ENCODE measurements around the gene PDLIM4. TPM values are rescaled to one million over a fixed set of nuclear protein-coding genes. Genes with fewer than 3 reads are reported as not detected.

Gene PDLIM4
- total RNA-seq, 6 experiments from 2014 or later = 0.24 to 0.95 (median 0.40) TPM; not detected in 2

DNA sequence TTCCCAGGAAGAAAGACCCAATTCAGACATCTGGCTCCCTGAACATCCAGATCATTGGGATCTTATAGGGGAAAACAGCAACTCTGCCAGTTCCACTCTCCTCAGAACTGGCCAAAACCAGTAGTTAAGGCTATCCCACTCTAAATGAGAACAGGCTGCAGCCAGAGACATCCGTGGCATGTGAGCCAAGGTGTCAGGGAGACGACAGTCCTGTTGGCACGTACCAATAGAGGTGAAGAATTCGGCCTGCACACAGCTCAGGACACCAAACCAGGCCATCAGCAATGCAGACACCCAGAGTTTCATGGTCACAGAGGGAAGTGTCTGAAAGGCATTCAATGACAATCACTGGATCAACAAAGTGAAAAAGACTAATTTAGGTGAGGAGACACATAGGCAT, 39.2 kb upstream of the PDLIM4 start:
- WGBS (ENCODE audit: insufficient coverage, low coverage, low lambda C conversion rate, missing lambda C conversion rate) = 81% methylated on average over 2 of the region's 4 CpGs
- TF ChIP-seq, protein P1, sequence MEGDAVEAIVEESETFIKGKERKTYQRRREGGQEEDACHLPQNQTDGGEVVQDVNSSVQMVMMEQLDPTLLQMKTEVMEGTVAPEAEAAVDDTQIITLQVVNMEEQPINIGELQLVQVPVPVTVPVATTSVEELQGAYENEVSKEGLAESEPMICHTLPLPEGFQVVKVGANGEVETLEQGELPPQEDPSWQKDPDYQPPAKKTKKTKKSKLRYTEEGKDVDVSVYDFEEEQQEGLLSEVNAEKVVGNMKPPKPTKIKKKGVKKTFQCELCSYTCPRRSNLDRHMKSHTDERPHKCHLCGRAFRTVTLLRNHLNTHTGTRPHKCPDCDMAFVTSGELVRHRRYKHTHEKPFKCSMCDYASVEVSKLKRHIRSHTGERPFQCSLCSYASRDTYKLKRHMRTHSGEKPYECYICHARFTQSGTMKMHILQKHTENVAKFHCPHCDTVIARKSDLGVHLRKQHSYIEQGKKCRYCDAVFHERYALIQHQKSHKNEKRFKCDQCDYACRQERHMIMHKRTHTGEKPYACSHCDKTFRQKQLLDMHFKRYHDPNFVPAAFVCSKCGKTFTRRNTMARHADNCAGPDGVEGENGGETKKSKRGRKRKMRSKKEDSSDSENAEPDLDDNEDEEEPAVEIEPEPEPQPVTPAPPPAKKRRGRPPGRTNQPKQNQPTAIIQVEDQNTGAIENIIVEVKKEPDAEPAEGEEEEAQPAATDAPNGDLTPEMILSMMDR (IDR thresholded peaks at IDR 0.05) = no peak
- no peak for TF ChIP-seq POLR2A (IDR thresholded peaks at IDR 0.05)
- intact Hi-C loops (cut with DNase I) = no loop called here
- no peak overlapping the region for H3K4me3 ChIP-seq
- H3K27ac ChIP-seq = no peak overlapping the region
- H3K36me3 ChIP-seq = peaks cover 0 to 9% (median 0%) of the 10 kb centered on the region in 4 donors
- no peaks in the 10 kb centered on the region for H3K9me3 ChIP-seq
- H3K4me1 ChIP-seq = no peaks in the 10 kb centered on the region
- ATAC-seq = no peak
- DNase-seq = no peak
- H3K27me3 ChIP-seq = no peaks in the 10 kb centered on the region

DNA sequence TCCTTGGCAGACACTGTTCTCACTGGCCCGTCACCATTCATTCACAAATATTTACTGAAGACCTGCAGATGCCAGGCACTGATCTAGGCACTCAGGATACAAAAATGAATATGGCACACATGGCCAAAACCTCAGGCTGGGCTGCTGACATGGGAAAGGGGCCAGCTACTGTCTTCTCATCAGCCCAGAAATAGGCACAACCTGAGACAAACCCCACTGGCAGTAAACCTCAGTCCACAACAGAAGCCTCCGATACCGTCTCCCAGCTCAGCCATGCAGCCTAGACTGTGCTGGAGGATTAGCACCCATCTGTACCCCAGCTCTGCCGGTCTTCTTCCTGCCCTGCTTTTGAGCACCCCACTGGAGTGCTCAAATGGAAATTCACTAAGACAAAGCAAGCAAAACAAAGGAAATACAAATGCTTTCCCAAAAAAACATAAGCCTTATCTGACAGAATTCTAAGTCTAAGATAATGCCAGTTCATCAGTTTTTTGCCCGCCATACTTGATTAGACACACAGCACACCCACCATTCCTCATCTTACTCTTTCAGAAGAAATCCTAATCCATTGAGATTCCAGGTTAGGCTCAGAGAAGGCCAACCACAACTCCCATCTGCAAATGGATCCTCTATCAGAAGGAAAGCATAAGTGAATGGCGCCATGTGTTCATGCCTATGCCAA, 38.1 kb upstream of the PDLIM4 start:
- no peaks in the 10 kb centered on the region for H3K27me3 ChIP-seq
- intact Hi-C loops (cut with DNase I) = no loop called here
- H3K36me3 ChIP-seq = peaks cover 0 to 2% (median 0%) of the 10 kb centered on the region in 4 donors
- no peaks in the 10 kb centered on the region for H3K4me1 ChIP-seq
- TF ChIP-seq, protein P1 (IDR thresholded peaks at IDR 0.05) = no peak
- no peak for TF ChIP-seq POLR2A (IDR thresholded peaks at IDR 0.05)
- 81% methylated on average over 6 of the region's 6 CpGs for WGBS (ENCODE audit: insufficient coverage, low coverage, low lambda C conversion rate, missing lambda C conversion rate)
- H3K4me3 ChIP-seq = no peak overlapping the region
- no peaks in the 10 kb centered on the region for H3K9me3 ChIP-seq
- DNase-seq (no peak), ATAC-seq (no peak)
- H3K27ac ChIP-seq = no peak overlapping the region

DNA sequence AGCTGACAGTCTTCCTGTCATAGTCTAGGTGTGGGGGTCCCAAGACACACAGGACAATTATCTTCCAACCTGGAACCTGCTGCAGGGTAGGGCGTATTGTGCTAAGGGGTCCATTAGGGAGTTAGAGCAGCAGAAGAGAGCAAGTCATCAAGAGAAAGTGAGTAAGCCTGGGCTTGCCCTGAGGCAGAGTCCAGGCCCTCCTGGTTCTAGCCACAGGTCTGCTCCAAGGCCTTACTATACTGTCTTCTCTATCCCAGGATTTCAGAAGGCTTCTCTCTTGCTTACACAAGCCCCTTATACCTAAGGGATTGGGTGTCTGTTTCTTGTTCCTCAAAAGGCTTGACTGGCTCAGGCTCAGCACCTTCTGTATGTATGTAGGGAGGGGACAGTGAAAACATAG, 37.5 kb upstream of the PDLIM4 start:
- 100% methylated on average over 1 of the region's 1 CpG for WGBS (ENCODE audit: insufficient coverage, low coverage, low lambda C conversion rate, missing lambda C conversion rate)
- no peak overlapping the region for H3K4me3 ChIP-seq
- no peaks in the 10 kb centered on the region for H3K4me1 ChIP-seq
- intact Hi-C loops (cut with DNase I) = no loop called here
- no peaks in the 10 kb centered on the region for H3K27me3 ChIP-seq
- no peak overlapping the region for H3K27ac ChIP-seq
- H3K9me3 ChIP-seq = no peaks in the 10 kb centered on the region
- ATAC-seq (no peak), DNase-seq (no peak)
- H3K36me3 ChIP-seq = peaks cover 0 to 2% (median 0%) of the 10 kb centered on the region in 4 donors
- TF ChIP-seq, protein P1 (IDR thresholded peaks at IDR 0.05) = no peak
- TF ChIP-seq POLR2A (IDR thresholded peaks at IDR 0.05) = no peak

DNA sequence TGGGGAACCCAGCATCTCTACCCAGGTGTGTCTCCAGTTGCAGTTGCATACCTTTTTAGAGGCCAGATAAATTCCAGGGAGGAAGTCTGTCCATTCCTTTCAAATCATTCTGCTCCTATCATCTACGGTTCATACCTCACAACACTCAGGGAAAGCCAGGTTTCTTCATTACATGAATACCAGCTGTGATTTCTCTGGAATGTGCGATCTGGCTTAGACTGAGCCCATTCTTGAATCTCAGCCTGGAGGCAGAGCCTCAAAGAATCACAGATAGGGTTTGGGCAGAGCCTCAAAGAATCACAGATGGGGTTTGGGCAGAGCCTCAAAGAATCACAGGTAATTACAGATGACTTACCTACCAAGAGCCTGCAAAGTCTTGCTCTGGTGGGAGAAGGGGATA, 37.0 kb upstream of the PDLIM4 start:
- DNase-seq = no peak
- peaks cover 0 to under 1% (median 0%) of the 10 kb centered on the region in 4 donors for H3K4me1 ChIP-seq

More for the DNA sequence above, 37.0 kb upstream of the PDLIM4 start:
- intact Hi-C loops (cut with DNase I) = no loop called here
- H3K27ac ChIP-seq = no peak overlapping the region
- TF ChIP-seq POLR2A (IDR thresholded peaks at IDR 0.05) = no peak
- TF ChIP-seq, protein P1 (IDR thresholded peaks at IDR 0.05) = no peak
- peaks cover 0 to 2% (median 0%) of the 10 kb centered on the region in 4 donors for H3K36me3 ChIP-seq
- H3K4me3 ChIP-seq = no peak overlapping the region
- no peak for ATAC-seq
- H3K9me3 ChIP-seq = no peaks in the 10 kb centered on the region
- H3K27me3 ChIP-seq = no peaks in the 10 kb centered on the region
- WGBS (ENCODE audit: insufficient coverage, low coverage, low lambda C conversion rate, missing lambda C conversion rate) = 100% methylated on average over 2 of the region's 2 CpGs
